Stimulated activated naive CD8-positive, alpha-beta T cell treated with anti-CD3 and anti-CD28 coated beads, Interleukin-15, amount 100 ng/mL, for 72 hours (primary cell): ENCODE data around the gene SPTSSB.

Source experiments
- ATAC-seq: fragments of 150-1000 bp; cut with Tn5 transposase; 2 replicates; pipeline ENCODE4 v1.10.0; 2021; ENCODE audit warnings: mild to moderate bottlenecking, moderate library complexity
- DNase-seq, 2 donors: peaks; one replicate each; pipeline ENCODE4 v3.0.0; 2021 to 2022
- H3K27ac Mint-ChIP-seq, 2 donors: one replicate each; pipeline ENCODE4 v1.8.0; 2022; ENCODE audit warnings: mild to moderate bottlenecking in 2 of 2, mixed read lengths in 2 of 2, moderate library complexity in 2 of 2
- H3K27me3 Mint-ChIP-seq: one replicate; pipeline ENCODE4 v1.8.0; 2022; ENCODE audit warnings: mixed read lengths
- H3K4me1 Mint-ChIP-seq: one replicate; pipeline ENCODE4 v1.8.0; 2022; ENCODE audit warnings: mild to moderate bottlenecking, mixed read lengths
- H3K4me3 Mint-ChIP-seq, 2 donors: one replicate each; pipeline ENCODE4 v1.8.0; 2022; ENCODE audit warnings: mild to moderate bottlenecking in 2 of 2, mixed read lengths in 2 of 2, moderate library complexity in 1 of 2
- H3K9me3 Mint-ChIP-seq, 2 donors: one replicate each; pipeline ENCODE4 v1.8.0; 2022; ENCODE audit warnings: mixed read lengths in 2 of 2

Gene SPTSSB

GRCh38 chr3:161332792-161333191, 38.5 kb downstream of the SPTSSB start:
- no peak for ATAC-seq
- H3K4me3 Mint-ChIP-seq, result no peak overlapping the region
- H3K27ac Mint-ChIP-seq, result no peak overlapping the region
- no peak for DNase-seq
- H3K4me1 Mint-ChIP-seq, result no peaks in the 10 kb centered on the region
- peaks cover 59% of the 10 kb centered on the region for H3K27me3 Mint-ChIP-seq
- H3K9me3 Mint-ChIP-seq, result peaks cover 0 to 5% of the 10 kb centered on the region in 2 donors

GRCh38 chr3:161325059-161325458, 46.3 kb downstream of the SPTSSB start:
- Mint-ChIP-seq H3K4me1 (no peaks in the 10 kb centered on the region), H3K27me3 (peaks cover 38% of the 10 kb centered on the region), H3K9me3 (peaks cover 6 to 15% of the 10 kb centered on the region in 2 donors), H3K4me3 (no peak overlapping the region), H3K27ac (no peak overlapping the region)
- DNase-seq, result no peak
- ATAC-seq, result no peak

GRCh38 chr3:161323926-161324621, 47.2 kb downstream of the SPTSSB start:
- ATAC-seq (no peak), DNase-seq (no peak)
- Mint-ChIP-seq H3K4me1 (no peaks in the 10 kb centered on the region), H3K9me3 (peaks cover 6 to 21% of the 10 kb centered on the region in 2 donors), H3K27ac (no peak overlapping the region), H3K4me3 (no peak overlapping the region), H3K27me3 (peaks cover 32% of the 10 kb centered on the region)

GRCh38 chr3:161322781-161323568, 48.3 kb downstream of the SPTSSB start:
- peaks cover 30% of the 10 kb centered on the region for H3K27me3 Mint-ChIP-seq
- DNase-seq, result no peak
- no peak overlapping the region for H3K4me3 Mint-ChIP-seq
- ATAC-seq, result no peak
- H3K4me1 Mint-ChIP-seq, result no peaks in the 10 kb centered on the region
- peaks cover 6 to 21% of the 10 kb centered on the region in 2 donors for H3K9me3 Mint-ChIP-seq
- no peak overlapping the region for H3K27ac Mint-ChIP-seq

GRCh38 chr3:161320837-161321236, 50.5 kb downstream of the SPTSSB start:
- Mint-ChIP-seq H3K4me3 (no peak overlapping the region), H3K9me3 (peaks cover 6 to 21% of the 10 kb centered on the region in 2 donors), H3K4me1 (no peaks in the 10 kb centered on the region), H3K27me3 (peaks cover 50% of the 10 kb centered on the region), H3K27ac (no peak overlapping the region)
- ATAC-seq (no peak), DNase-seq (no peak)

GRCh38 chr3:161319867-161320266, 51.5 kb downstream of the SPTSSB start:
- H3K27me3 Mint-ChIP-seq, result peaks cover 55% of the 10 kb centered on the region
- DNase-seq (no peak), ATAC-seq (no peak)
- H3K4me3 Mint-ChIP-seq, result no peak overlapping the region
- no peak overlapping the region for H3K27ac Mint-ChIP-seq
- peaks cover 6 to 21% of the 10 kb centered on the region in 2 donors for H3K9me3 Mint-ChIP-seq
- no peaks in the 10 kb centered on the region for H3K4me1 Mint-ChIP-seq

GRCh38 chr3:161317077-161317476, 54.2 kb downstream of the SPTSSB start:
- H3K4me3 Mint-ChIP-seq, result no peak overlapping the region
- H3K4me1 Mint-ChIP-seq, result peaks cover 23% of the 10 kb centered on the region
- peaks cover 6 to 21% of the 10 kb centered on the region in 2 donors for H3K9me3 Mint-ChIP-seq
- peaks cover 66% of the 10 kb centered on the region for H3K27me3 Mint-ChIP-seq
- DNase-seq, result no peak
- H3K27ac Mint-ChIP-seq, result no peak overlapping the region
- ATAC-seq, result no peak

- no peak overlapping the region for H3K4me3 Mint-ChIP-seq
- peaks cover 57% of the 10 kb centered on the region for H3K27me3 Mint-ChIP-seq
- ATAC-seq (no peak), DNase-seq (no peak)
- H3K4me1 Mint-ChIP-seq, result peaks cover 32% of the 10 kb centered on the region
- H3K9me3 Mint-ChIP-seq, result peaks cover 3 to 17% of the 10 kb centered on the region in 2 donors
- no peak overlapping the region for H3K27ac Mint-ChIP-seq
These were observed 55.2 kb downstream of the SPTSSB start for GRCh38 chr3:161316006-161316689.

GRCh38 chr3:161314836-161315395, 56.4 kb downstream of the SPTSSB start:
- no peak overlapping the region for H3K4me3 Mint-ChIP-seq
- peaks cover 0 to 4% of the 10 kb centered on the region in 2 donors for H3K9me3 Mint-ChIP-seq
- ATAC-seq, result no peak
- peaks cover 44% of the 10 kb centered on the region for H3K4me1 Mint-ChIP-seq
- H3K27me3 Mint-ChIP-seq, result peaks cover 47% of the 10 kb centered on the region
- no peak overlapping the region for H3K27ac Mint-ChIP-seq
- no peak for DNase-seq

GRCh38 chr3:161310649-161311423, 60.5 kb downstream of the SPTSSB start:
- H3K27ac Mint-ChIP-seq, result peak overlapping the region; percentile 74 to 82
- peak; percentile 74 to 86 for DNase-seq
- peaks cover 9 to 11% of the 10 kb centered on the region in 2 donors for H3K9me3 Mint-ChIP-seq
- peak overlapping the region; percentile 5 to 22 for H3K4me3 Mint-ChIP-seq
- H3K4me1 Mint-ChIP-seq, result peaks cover 46% of the 10 kb centered on the region
- peaks cover 18% of the 10 kb centered on the region for H3K27me3 Mint-ChIP-seq
- ATAC-seq, result peak; percentile 95

- Mint-ChIP-seq H3K4me1 (peaks cover 12% of the 10 kb centered on the region), H3K27me3 (peaks cover 22% of the 10 kb centered on the region), H3K4me3 (no peak overlapping the region), H3K27ac (no peak overlapping the region), H3K9me3 (peaks cover 9 to 11% of the 10 kb centered on the region in 2 donors)
- ATAC-seq (peak; percentile 63), DNase-seq (peak in 1 of 2 donors; percentile 13)
These were observed 66.0 kb downstream of the SPTSSB start for GRCh38 chr3:161305095-161305991.

- Mint-ChIP-seq H3K4me1 (no peaks in the 10 kb centered on the region), H3K27me3 (peaks cover 11% of the 10 kb centered on the region), H3K9me3 (peaks cover 22 to 26% of the 10 kb centered on the region in 2 donors), H3K27ac (no peak overlapping the region), H3K4me3 (no peak overlapping the region)
- DNase-seq (no peak), ATAC-seq (no peak)
These were observed 74.5 kb downstream of the SPTSSB start for GRCh38 chr3:161296814-161297213.

- ATAC-seq (no peak), DNase-seq (no peak)
- Mint-ChIP-seq H3K27ac (no peak overlapping the region), H3K9me3 (peaks cover 22 to 26% of the 10 kb centered on the region in 2 donors), H3K27me3 (peaks cover 19% of the 10 kb centered on the region), H3K4me1 (no peaks in the 10 kb centered on the region), H3K4me3 (no peak overlapping the region)
These were observed 76.0 kb downstream of the SPTSSB start for GRCh38 chr3:161295325-161295724.
